Measurements from ENCODE around the gene ABCF2. TPM values are rescaled to one million over a fixed set of nuclear protein-coding genes. Genes with fewer than 3 reads are reported as not detected.

Gene ABCF2
- total and polyA plus RNA-seq, 2 of the 13 experiments (the other 11 are each of a cell fraction or from before 2014, with no cell fraction given) = 16.3 to 42.5 TPM

- Histone ChIP-seq H3K4me3 (replicated peaks in 1 of 3; ENCODE audit: insufficient read depth in 1 of 3, low read depth in 2 of 3, low read length in 3 of 3) (peak overlapping the region in 2 of 3 experiments; percentile 47 to 71; a peak in 2 of 6 replicates), H3K36me3 (replicated peaks in 1 of 2; ENCODE audit: control insufficient read depth in 1 of 2, insufficient read depth in 2 of 2, low read length in 2 of 2) (no peaks in the 10 kb centered on the region), H3K27me3 (ENCODE audit: control insufficient read depth in 1 of 2, insufficient read depth in 2 of 2, low read length in 2 of 2) (peaks cover 9 to 71% of the 10 kb centered on the region in 2 experiments), H2AFZ (ENCODE audit: low read length) (no peak overlapping the region), H3K27ac (ENCODE audit: extremely low read length, insufficient read depth, low read length) (no peak overlapping the region), H3K4me2 (ENCODE audit: low read depth, low read length) (peak overlapping the region; percentile 66), H3K79me2 (ENCODE audit: insufficient read depth, low read length) (no peaks in the 10 kb centered on the region), H3K9me3 (ENCODE audit: low read length) (no peaks in the 10 kb centered on the region), H3K4me1 (ENCODE audit: insufficient read depth, low read length) (no peaks in the 10 kb centered on the region), H4K20me1 (ENCODE audit: insufficient read depth, low read length) (no peaks in the 10 kb centered on the region), H3K9ac (ENCODE audit: insufficient read depth, low read depth, low read length) (no peak overlapping the region)
- TF ChIP-seq ZBTB25 (CRISPR knock-in tag; IDR thresholded peaks at IDR 0.05) (no peak), TERF1 (CRISPR knock-in tag; IDR thresholded peaks at IDR 0.05) (no peak), LBX2 (CRISPR knock-in tag; IDR thresholded peaks at IDR 0.05; ENCODE audit: borderline replicate concordance) (no peak), EZH2 (conservative IDR thresholded peaks at IDR 0.05; ENCODE audit: low read depth, low read length) (peak; percentile 84), MIXL1 (CRISPR knock-in tag; IDR thresholded peaks at IDR 0.05) (no peak)
- TF ChIP-seq, protein P1, sequence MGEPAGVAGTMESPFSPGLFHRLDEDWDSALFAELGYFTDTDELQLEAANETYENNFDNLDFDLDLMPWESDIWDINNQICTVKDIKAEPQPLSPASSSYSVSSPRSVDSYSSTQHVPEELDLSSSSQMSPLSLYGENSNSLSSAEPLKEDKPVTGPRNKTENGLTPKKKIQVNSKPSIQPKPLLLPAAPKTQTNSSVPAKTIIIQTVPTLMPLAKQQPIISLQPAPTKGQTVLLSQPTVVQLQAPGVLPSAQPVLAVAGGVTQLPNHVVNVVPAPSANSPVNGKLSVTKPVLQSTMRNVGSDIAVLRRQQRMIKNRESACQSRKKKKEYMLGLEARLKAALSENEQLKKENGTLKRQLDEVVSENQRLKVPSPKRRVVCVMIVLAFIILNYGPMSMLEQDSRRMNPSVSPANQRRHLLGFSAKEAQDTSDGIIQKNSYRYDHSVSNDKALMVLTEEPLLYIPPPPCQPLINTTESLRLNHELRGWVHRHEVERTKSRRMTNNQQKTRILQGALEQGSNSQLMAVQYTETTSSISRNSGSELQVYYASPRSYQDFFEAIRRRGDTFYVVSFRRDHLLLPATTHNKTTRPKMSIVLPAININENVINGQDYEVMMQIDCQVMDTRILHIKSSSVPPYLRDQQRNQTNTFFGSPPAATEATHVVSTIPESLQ (CRISPR knock-in tag; conservative IDR thresholded peaks at IDR 0.05) = no peak
- TF ChIP-seq, protein P2, sequence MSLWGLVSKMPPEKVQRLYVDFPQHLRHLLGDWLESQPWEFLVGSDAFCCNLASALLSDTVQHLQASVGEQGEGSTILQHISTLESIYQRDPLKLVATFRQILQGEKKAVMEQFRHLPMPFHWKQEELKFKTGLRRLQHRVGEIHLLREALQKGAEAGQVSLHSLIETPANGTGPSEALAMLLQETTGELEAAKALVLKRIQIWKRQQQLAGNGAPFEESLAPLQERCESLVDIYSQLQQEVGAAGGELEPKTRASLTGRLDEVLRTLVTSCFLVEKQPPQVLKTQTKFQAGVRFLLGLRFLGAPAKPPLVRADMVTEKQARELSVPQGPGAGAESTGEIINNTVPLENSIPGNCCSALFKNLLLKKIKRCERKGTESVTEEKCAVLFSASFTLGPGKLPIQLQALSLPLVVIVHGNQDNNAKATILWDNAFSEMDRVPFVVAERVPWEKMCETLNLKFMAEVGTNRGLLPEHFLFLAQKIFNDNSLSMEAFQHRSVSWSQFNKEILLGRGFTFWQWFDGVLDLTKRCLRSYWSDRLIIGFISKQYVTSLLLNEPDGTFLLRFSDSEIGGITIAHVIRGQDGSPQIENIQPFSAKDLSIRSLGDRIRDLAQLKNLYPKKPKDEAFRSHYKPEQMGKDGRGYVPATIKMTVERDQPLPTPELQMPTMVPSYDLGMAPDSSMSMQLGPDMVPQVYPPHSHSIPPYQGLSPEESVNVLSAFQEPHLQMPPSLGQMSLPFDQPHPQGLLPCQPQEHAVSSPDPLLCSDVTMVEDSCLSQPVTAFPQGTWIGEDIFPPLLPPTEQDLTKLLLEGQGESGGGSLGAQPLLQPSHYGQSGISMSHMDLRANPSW (CRISPR knock-in tag; IDR thresholded peaks at IDR 0.05; ENCODE audit: borderline replicate concordance) = no peak
- ChIA-PET CTCF (ENCODE audit: low intra/inter-chr PET ratio, low total read pairs) (no interaction called here), POLR2A (no interaction called here)
- intact Hi-C loops (cut with micrococcal nuclease; ENCODE audit: unreplicated experiment) (no loop called here), in situ Hi-C loops (cut with HindIII; ENCODE audit: extremely low pct_ligation_motif_present, low pct_unique_long_range_greater_than_20kb) (no loop called here)
- no peak; the same call in 2 of the 3 replicates for ATAC-seq
- DNase-seq (ENCODE audit: low spot score) = no peak
- no peak for FAIRE-seq
- WGBS (ENCODE audit: low lambda C conversion rate) = 37% methylated on average over 10 of the region's 31 CpGs
- BruUV-seq (replicated peaks) = no TSS peak
Measured at GRCh38 chr7:151166629-151167196, 60.3 kb downstream of the ABCF2 start.
